ENCODE measurements around the gene EML1.
"Not testable (repeated sequence)": the region's sequence is repeated elsewhere in the genome, so short reads cannot be mapped to it uniquely, and the experiment has no call there.

The EML1 gene

DNA sequence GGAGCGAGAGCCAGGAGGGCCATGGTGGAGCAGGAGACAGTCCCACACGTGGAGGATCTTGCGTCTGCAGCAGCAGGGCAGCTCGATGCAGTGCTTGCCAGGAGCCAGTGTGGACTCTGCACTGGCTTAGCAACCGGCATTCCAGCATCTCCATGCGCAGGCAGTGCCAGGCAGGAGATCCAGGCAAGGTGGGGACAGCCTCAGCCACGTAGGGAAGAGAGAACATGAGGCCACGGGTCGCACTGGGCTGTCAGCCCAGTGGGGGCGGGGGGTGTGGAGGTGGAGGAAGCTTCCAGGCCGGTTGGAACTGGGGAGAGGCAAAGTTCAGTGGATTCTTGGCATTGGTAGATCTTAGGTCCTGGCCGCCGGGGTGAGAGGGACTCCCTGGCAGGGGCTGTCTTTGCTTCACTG, 151.0 kb downstream of the EML1 start:
- Histone ChIP-seq H3K4me1 (peaks cover 8 to 42% (median 27%) of the 10 kb centered on the region in 10 experiments; a peak in 19 of 20 replicates), H3K36me3 (no peaks in the 10 kb centered on the region), H3K4me3 (no peak overlapping the region), H4K20me1 (peaks cover 0 to 21% (median 13%) of the 10 kb centered on the region in 11 experiments; a peak in 11 of 22 replicates), H3K9ac (no peak overlapping the region), H3K27ac (no peak overlapping the region), H3K27me3 (peaks cover 31 to 74% (median 66%) of the 10 kb centered on the region in 11 experiments), H3K4me2 (no peak overlapping the region), H3K9me3 (replicated peaks in 1 of 11) (no peaks in the 10 kb centered on the region)
- no peak for TF ChIP-seq Cebpa-rat (IDR thresholded peaks at IDR 0.05)

DNA sequence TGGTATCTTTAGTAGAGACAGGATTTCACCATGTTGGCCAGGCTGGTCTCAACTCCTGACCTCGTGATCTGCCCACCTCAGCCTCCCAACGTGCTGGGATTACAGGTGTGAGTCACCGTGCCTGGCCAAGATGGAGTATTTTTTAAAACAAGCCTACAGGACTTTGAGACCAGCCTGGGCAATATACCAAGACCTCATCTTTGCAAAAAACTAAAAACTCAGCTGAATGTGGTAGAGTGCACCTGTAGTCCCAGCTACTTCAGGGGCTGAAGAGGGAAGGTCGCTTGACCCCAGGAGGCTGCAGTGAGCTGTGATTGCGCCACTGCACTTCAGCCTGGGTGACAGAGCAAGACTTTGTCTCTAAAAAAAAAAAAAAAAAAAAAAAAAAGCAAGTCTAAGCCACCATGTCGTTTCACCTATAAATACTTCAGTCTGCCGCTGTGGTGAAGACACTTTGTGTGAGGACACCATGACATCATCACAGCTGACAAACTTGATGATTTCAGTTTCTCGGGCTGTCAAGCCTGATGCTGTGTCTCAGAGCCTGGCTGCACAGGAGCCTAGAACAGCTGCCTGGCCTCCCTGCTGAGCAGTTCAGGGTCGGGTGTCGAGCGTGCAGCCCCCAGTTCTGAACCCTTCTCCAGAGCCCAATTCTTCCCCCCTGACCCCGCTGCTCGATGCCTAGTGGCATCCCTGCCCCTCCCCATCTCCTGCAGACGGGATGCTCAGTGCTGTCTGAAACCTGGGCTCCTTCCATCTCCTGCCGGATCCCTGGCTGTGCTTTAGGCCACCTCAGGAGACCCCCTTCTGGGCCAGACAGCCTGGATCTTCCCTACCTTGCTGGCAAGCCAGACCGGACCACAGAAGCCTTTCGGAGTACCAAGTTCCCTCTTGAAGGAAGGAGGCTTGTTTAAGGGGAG, 152.8 kb downstream of the EML1 start:
- no peak overlapping the region for H3K27ac ChIP-seq
- peak overlapping the region in 5 of 10 experiments; percentile 17 to 47 (median 28); a peak in 4 of 20 replicates for H3K4me3 ChIP-seq
- peaks cover 14 to 57% (median 49%) of the 10 kb centered on the region in 11 experiments for H3K27me3 ChIP-seq
- no peaks in the 10 kb centered on the region for H3K36me3 ChIP-seq
- H3K9ac ChIP-seq, result peak overlapping the region in 3 of 11 experiments; percentile 5 to 41 (median 16); a peak in 3 of 22 replicates
- H3K9me3 ChIP-seq (replicated peaks in 1 of 11), result no peaks in the 10 kb centered on the region
- H3K4me1 ChIP-seq, result peaks cover 12 to 32% (median 24%) of the 10 kb centered on the region in 10 experiments
- peak overlapping the region; percentile 57 to 93 (median 78) for H3K4me2 ChIP-seq
- H4K20me1 ChIP-seq, result peaks cover 0 to 17% (median 5%) of the 10 kb centered on the region in 11 experiments; a peak in 9 of 22 replicates
- TF ChIP-seq Cebpa-rat (IDR thresholded peaks at IDR 0.05), result 0 out of 22 replicates have a peak, but pooled peaks of 1 of the 11 experiments have one; percentile 28

DNA sequence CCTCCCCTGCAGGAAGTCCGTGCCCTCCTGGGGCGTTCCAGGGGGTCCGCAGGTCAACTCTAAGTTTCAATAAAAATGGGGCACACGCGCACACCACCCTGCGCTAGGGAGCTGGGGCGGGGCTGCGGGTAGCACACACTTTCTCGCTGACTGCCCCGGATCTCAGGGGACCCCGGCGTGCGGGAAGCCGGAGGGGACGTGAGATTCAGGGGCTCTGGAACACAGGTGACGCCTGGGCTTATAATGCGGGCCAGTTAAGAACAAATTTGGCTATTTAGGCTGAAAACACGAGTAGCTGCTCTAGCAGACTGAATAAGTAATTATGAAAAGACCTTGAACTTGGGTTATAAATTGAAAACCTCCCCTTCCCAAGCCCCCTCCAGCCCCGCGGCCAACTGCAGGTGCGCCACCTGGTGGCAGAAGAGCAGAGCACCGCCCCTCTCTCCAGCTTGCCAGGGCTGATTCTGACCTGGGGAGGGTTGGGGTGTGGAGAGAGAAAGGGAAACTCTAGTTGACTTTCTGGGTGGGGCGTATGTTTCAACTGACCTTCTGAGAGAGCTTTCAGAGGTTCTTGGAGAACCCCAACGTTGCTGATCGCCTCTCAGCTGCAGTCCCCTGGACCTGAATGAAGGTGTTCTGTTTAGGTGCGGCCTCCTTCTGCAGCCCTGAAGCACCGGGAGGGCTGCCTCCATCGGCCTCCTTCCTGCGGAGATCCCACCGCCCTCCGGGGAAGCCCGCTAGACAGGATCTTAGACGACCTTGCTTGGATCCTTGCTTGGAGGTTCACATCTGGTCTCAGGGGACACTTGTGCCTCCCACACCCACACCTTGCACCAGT, 153.7 kb downstream of the EML1 start:
- peak overlapping the region; percentile 57 to 93 (median 78) for H3K4me2 ChIP-seq
- H3K4me1 ChIP-seq, result peaks cover 17 to 40% (median 30%) of the 10 kb centered on the region in 10 experiments
- H3K9ac ChIP-seq, result peak overlapping the region in 3 of 11 experiments; percentile 5 to 41 (median 16); a peak in 3 of 22 replicates
- no peak overlapping the region for H3K27ac ChIP-seq
- no peak for TF ChIP-seq Cebpa-rat (IDR thresholded peaks at IDR 0.05)
- peaks cover 0 to 17% (median 5%) of the 10 kb centered on the region in 11 experiments; a peak in 8 of 22 replicates for H4K20me1 ChIP-seq
- peak overlapping the region in 5 of 10 experiments; percentile 17 to 47 (median 28); a peak in 5 of 20 replicates for H3K4me3 ChIP-seq
- H3K27me3 ChIP-seq, result peaks cover 13 to 50% (median 41%) of the 10 kb centered on the region in 11 experiments
- no peaks in the 10 kb centered on the region for H3K36me3 ChIP-seq
- no peaks in the 10 kb centered on the region for H3K9me3 ChIP-seq (replicated peaks in 1 of 11)

DNA sequence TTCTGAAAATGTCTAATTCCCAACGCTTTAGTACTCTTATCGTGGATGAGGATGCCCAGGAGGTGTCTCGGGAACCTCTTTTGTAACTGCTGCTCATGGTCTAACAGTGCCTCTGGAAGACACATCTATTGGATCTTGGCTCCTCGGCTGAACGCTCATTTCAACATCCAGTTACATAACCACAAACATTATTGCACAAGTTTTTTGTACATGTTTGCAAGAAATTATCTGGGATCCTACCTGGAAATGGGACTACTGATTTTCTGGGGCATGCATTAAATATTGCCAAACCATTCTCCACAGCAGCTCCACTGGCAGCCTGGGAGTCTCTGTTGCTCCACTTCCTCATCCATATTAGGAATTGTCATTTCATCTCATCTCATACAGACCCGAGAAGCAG, 154.5 kb downstream of the EML1 start:
- Histone ChIP-seq H3K27me3 (peaks cover 13 to 41% (median 34%) of the 10 kb centered on the region in 11 experiments), H4K20me1 (peaks cover 0 to 17% (median 5%) of the 10 kb centered on the region in 11 experiments; a peak in 8 of 22 replicates), H3K27ac (no peak overlapping the region), H3K4me3 (no peak overlapping the region), H3K36me3 (no peaks in the 10 kb centered on the region), H3K9ac (no peak overlapping the region), H3K9me3 (replicated peaks in 1 of 11) (no peaks in the 10 kb centered on the region), H3K4me2 (peak overlapping the region in 9 of 11 experiments; percentile 57 to 93 (median 81); a peak in 17 of 22 replicates), H3K4me1 (peaks cover 17 to 40% (median 30%) of the 10 kb centered on the region in 10 experiments)
- peak in 2 of 11 experiments; percentile 47 to 64; a peak in 3 of 22 replicates for TF ChIP-seq Cebpa-rat (IDR thresholded peaks at IDR 0.05)

- Histone ChIP-seq H3K27me3 (peaks cover 12 to 27% (median 19%) of the 10 kb centered on the region in 11 experiments), H3K4me2 (peak overlapping the region in 4 of 11 experiments; percentile 1 to 48 (median 36); a peak in 6 of 22 replicates), H4K20me1 (peaks cover 0 to 11% (median 5%) of the 10 kb centered on the region in 11 experiments; a peak in 8 of 22 replicates), H3K4me1 (peaks cover 17 to 52% (median 36%) of the 10 kb centered on the region in 10 experiments)
- H3K9me3 ChIP-seq (replicated peaks in 1 of 11); H3K36me3 ChIP-seq; H3K4me3 ChIP-seq; H3K27ac ChIP-seq; H3K9ac ChIP-seq: not testable (repeated sequence)
These were observed 156.0 kb downstream of the EML1 start for GRCh38 chr14:99949011-99949732.

- Histone ChIP-seq H3K4me3 (no peak overlapping the region), H3K9me3 (replicated peaks in 1 of 11) (no peaks in the 10 kb centered on the region), H3K4me1 (peaks cover 22 to 62% (median 46%) of the 10 kb centered on the region in 10 experiments), H4K20me1 (peaks cover 0 to 11% (median 5%) of the 10 kb centered on the region in 11 experiments; a peak in 6 of 22 replicates), H3K27ac (no peak overlapping the region), H3K36me3 (no peaks in the 10 kb centered on the region), H3K4me2 (no peak overlapping the region; a peak in 1 of 22 replicates), H3K27me3 (peaks cover 8 to 20% (median 15%) of the 10 kb centered on the region in 11 experiments), H3K9ac (no peak overlapping the region)
- no peak for TF ChIP-seq Cebpa-rat (IDR thresholded peaks at IDR 0.05)
These were observed 157.0 kb downstream of the EML1 start for GRCh38 chr14:99950181-99950580.

- Histone ChIP-seq H3K9me3 (replicated peaks in 1 of 11) (no peaks in the 10 kb centered on the region), H3K4me1 (peaks cover 23 to 65% (median 49%) of the 10 kb centered on the region in 10 experiments), H3K4me3 (no peak overlapping the region), H3K9ac (0 out of 22 replicates have a peak overlapping the region, but pooled peaks of 1 of the 11 experiments have one; percentile 13), H3K36me3 (no peaks in the 10 kb centered on the region), H4K20me1 (peaks cover 0 to 11% (median 5%) of the 10 kb centered on the region in 11 experiments; a peak in 6 of 22 replicates), H3K27ac (no peak overlapping the region), H3K27me3 (peaks cover 7 to 11% (median 7%) of the 10 kb centered on the region in 11 experiments), H3K4me2 (peak overlapping the region; percentile 43 to 62 (median 54); a peak in 21 of 22 replicates)
- no peak for TF ChIP-seq Cebpa-rat (IDR thresholded peaks at IDR 0.05)
These were observed 157.9 kb downstream of the EML1 start for GRCh38 chr14:99951085-99951484.

GRCh38 chr14:99952039-99952438, 158.8 kb downstream of the EML1 start:
- no peak for TF ChIP-seq Cebpa-rat (IDR thresholded peaks at IDR 0.05)
- H3K36me3 ChIP-seq, result no peaks in the 10 kb centered on the region
- H3K9ac ChIP-seq, result no peak overlapping the region
- peak overlapping the region in 2 of 11 experiments; percentile 50 to 54; a peak in 1 of 22 replicates for H3K4me2 ChIP-seq
- H3K9me3 ChIP-seq (replicated peaks in 1 of 11), result no peaks in the 10 kb centered on the region
- peaks cover 0 to 4% (median 0%) of the 10 kb centered on the region in 11 experiments; a peak in 2 of 22 replicates for H4K20me1 ChIP-seq
- H3K4me3 ChIP-seq, result no peak overlapping the region
- H3K27me3 ChIP-seq, result peaks cover 0 to 2% (median 0%) of the 10 kb centered on the region in 11 experiments; a peak in 3 of 22 replicates
- no peak overlapping the region for H3K27ac ChIP-seq
- peaks cover 21 to 58% (median 40%) of the 10 kb centered on the region in 10 experiments for H3K4me1 ChIP-seq
